Activated CD4-positive, alpha-beta memory T cell treated with anti-CD3 and anti-CD28 coated beads for 36 hours (primary cell): ENCODE results near the gene TOMM34. TPM values are rescaled to one million over a fixed set of nuclear protein-coding genes. Genes with fewer than 3 reads are reported as not detected.

Source experiments
- CTCF ChIA-PET: fragments of 350-600 bp; sonication (Branson Sonifier 250); formaldehyde crosslinking; loops from one replicate; lab custom pipeline; 2021; ENCODE audit warnings: antibody characterized with exemption, inconsistent platforms; lab: Charles Lee
- POLR2A ChIA-PET: fragments of 350-600 bp; sonication (Branson Sonifier 250); formaldehyde crosslinking; loops from one replicate; lab custom pipeline; 2021; ENCODE audit warnings: antibody characterized with exemption; lab: Charles Lee
- DNase-seq: peaks from one replicate; pipeline ENCODE4 v3.0.0-alpha.2; 2020
- H3K27ac Mint-ChIP-seq: one replicate; pipeline ENCODE4 v1.8.0; 2021; ENCODE audit warnings: mixed read lengths
- H3K27me3 Mint-ChIP-seq: one replicate; pipeline ENCODE4 v1.8.0; 2021; ENCODE audit warnings: mixed read lengths
- H3K36me3 Mint-ChIP-seq: one replicate; pipeline ENCODE4 v1.8.0; 2021; ENCODE audit warnings: mixed read lengths
- H3K4me1 Mint-ChIP-seq: one replicate; pipeline ENCODE4 v1.8.0; 2021; ENCODE audit warnings: low read depth, mixed read lengths
- H3K4me3 Mint-ChIP-seq: one replicate; pipeline ENCODE4 v1.8.0; 2021; ENCODE audit warnings: mild to moderate bottlenecking, mixed read lengths
- H3K9me3 Mint-ChIP-seq: one replicate; pipeline ENCODE4 v1.8.0; 2021; ENCODE audit warnings: mixed read lengths
- intact Hi-C: fragments of 100-400 bp; cut with micrococcal nuclease; formaldehyde crosslinking; loops from one replicate; pipeline ENCODE4 v1.15.1; 2023
- total RNA-seq, 2 experiments: library from RNA; stranded (reverse); gene quantifications; one replicate each; pipeline ENCODE4 v1.2.3, GENCODE V29; 2021

TOMM34 gene
- total RNA-seq, 2 experiments from 2014 or later, result 56.3 to 58.4 TPM

DNA sequence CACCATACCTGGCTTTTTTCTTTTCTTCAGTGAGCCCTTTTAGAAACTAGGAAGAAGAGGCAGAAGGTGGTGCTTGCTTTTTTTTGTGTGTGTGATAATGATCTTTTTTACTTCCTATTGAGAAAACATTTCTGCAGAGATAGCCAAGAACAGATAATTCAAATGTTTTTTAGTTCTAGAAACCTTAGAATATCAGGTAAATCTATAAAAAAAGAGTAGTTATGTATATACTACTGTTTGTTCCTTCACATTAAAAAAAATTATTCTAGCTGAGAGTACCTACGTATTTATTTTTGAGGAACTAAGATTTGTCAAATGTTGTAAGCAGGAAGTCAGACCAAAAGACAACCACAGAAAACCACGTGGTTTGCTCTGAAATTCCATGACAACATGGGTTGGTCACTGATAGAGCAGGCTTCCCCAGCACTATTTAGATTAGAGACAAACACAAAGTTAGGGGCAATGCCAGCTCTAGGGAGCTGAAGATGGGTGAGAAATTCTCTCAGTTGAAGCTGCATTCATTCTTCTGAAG is 19.0 kb upstream of the TOMM34 start:
- POLR2A ChIA-PET, result interaction anchor here (0.6 to 3.1 kb wide), 6 partner anchors 8 to 19 kb away, joined by 3 to 12 read pairs (median 4); partner anchors contain the start of genes STK4 and TOMM34

DNA sequence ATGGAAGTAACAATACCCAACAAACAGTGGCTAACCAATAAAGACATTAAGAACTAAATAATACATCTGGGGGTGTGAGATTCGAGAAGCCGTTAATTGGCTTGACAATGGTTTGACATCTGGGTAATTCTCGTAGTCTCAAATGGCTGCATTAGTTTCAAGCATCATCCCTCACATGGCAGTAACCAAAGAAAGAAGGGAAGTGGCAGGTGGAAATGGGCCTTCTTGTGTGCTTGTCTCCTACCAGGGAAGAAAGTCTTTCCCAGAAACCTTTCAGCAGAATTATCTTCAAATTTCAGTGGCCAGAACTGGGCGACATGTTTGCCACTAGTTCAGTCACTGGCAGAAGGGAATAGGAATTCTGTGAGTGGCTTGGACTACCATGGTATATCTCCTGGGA is 16.5 kb upstream of the TOMM34 start:
- intact Hi-C loops, result no loop called here
- POLR2A ChIA-PET, result interaction anchor here (1.0 to 3.1 kb wide), 2 partner anchors 10 to 17 kb away, joined by 4 to 12 read pairs; partner anchors contain the start of genes STK4 and TOMM34

More for the DNA sequence above, 19.0 kb upstream of the TOMM34 start:
- intact Hi-C loops, result loop anchor here (1.0 kb wide), 2 partner anchors 8 to 11 kb away; no protein-coding TSS in a partner anchor
- Mint-ChIP-seq H3K4me1 (peaks cover 79% of the 10 kb centered on the region), H3K4me3 (peak overlapping the region; percentile 50), H3K27me3 (no peaks in the 10 kb centered on the region), H3K36me3 (peaks cover 69% of the 10 kb centered on the region), H3K9me3 (no peaks in the 10 kb centered on the region), H3K27ac (peak overlapping the region; percentile 88)
- CTCF ChIA-PET, result interaction anchor here (1.0 to 2.2 kb wide), 3 partner anchors 11 to 315 kb away, joined by 3 to 10 read pairs (median 4); no protein-coding TSS in a partner anchor
- DNase-seq, result peak; percentile 77

DNA sequence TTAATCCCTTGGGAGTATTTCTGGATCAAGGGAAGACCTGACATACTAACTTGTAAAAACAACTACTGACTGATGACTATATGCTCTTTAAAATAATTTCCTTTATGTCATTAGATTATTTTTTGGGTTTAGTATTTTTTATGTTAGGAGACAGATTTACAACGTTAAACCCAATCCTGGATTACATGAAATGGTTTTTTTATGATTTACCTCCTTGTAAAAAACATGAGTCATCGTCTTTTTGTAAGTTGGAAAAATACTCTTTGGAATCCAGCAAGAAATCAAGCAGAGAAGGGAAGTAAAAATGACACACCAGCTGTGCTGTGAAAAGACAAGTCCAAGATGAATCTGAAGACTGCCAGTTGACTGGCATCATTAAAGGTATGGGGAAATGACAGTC is 12.9 kb upstream of the TOMM34 start:
- POLR2A ChIA-PET, result no interaction called here

More for the DNA sequence above, 16.5 kb upstream of the TOMM34 start:
- no peaks in the 10 kb centered on the region for H3K9me3 Mint-ChIP-seq
- no peak overlapping the region for H3K4me3 Mint-ChIP-seq
- no peaks in the 10 kb centered on the region for H3K27me3 Mint-ChIP-seq
- peaks cover 82% of the 10 kb centered on the region for H3K4me1 Mint-ChIP-seq
- H3K36me3 Mint-ChIP-seq, result peaks cover 70% of the 10 kb centered on the region
- H3K27ac Mint-ChIP-seq, result peak overlapping the region; percentile 50
- CTCF ChIA-PET, result interaction anchor here (2.6 kb wide), 1 partner anchor 134 kb away, joined by 7 read pairs; no protein-coding TSS in a partner anchor
- no peak for DNase-seq

DNA sequence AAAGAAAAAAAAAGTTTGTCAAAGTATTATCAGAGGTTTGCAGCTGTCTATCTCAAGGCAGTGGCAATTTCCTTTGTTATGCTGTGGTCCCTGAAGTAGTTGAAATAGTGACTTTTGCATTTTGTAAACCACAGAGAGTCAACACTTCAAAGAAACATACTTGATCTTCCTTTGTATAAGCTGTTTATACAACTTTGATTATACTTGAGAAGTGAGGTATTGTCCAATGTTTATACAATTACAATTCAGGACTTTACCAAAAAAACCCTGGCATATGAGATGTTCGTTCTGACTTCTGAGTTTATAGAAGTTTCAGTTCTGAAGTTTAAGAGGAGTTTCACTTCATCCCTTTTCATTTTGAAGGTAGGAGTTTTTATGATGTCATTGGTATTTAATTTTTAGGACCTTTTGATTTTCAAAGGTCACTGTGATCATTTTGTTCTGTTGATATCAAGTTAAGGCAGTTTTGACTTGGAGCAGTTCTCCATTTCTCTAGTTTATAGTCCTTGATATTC is 10.1 kb upstream of the TOMM34 start:
- H3K27ac Mint-ChIP-seq, result peak overlapping the region; percentile 98
- no peaks in the 10 kb centered on the region for H3K27me3 Mint-ChIP-seq
- peak overlapping the region; percentile 71 for H3K4me3 Mint-ChIP-seq
- DNase-seq, result no peak
- H3K4me1 Mint-ChIP-seq, result peaks cover 64% of the 10 kb centered on the region
- intact Hi-C loops, result loop anchor here (2.0 kb wide), 1 partner anchor 59 kb away; no protein-coding TSS in a partner anchor
- POLR2A ChIA-PET, result interaction anchor here (0.6 to 2.8 kb wide), 5 partner anchors 11 to 81 kb away, joined by 3 to 34 read pairs (median 4); partner anchors contain the start of gene TOMM34
- CTCF ChIA-PET, result interaction anchor here (0.7 to 2.2 kb wide), 6 partner anchors 10 to 324 kb away, joined by 3 to 8 read pairs (median 4); partner anchors contain the start of gene TOMM34
- H3K36me3 Mint-ChIP-seq, result peaks cover 50% of the 10 kb centered on the region
- H3K9me3 Mint-ChIP-seq, result no peaks in the 10 kb centered on the region

More for the DNA sequence above, 12.9 kb upstream of the TOMM34 start:
- H3K9me3 Mint-ChIP-seq, result no peaks in the 10 kb centered on the region
- peaks cover 54% of the 10 kb centered on the region for H3K36me3 Mint-ChIP-seq
- intact Hi-C loops, result no loop called here
- CTCF ChIA-PET, result no interaction called here
- peak overlapping the region; percentile 72 for H3K27ac Mint-ChIP-seq
- H3K4me1 Mint-ChIP-seq, result peaks cover 82% of the 10 kb centered on the region
- DNase-seq, result no peak
- H3K27me3 Mint-ChIP-seq, result no peaks in the 10 kb centered on the region
- no peak overlapping the region for H3K4me3 Mint-ChIP-seq

DNA sequence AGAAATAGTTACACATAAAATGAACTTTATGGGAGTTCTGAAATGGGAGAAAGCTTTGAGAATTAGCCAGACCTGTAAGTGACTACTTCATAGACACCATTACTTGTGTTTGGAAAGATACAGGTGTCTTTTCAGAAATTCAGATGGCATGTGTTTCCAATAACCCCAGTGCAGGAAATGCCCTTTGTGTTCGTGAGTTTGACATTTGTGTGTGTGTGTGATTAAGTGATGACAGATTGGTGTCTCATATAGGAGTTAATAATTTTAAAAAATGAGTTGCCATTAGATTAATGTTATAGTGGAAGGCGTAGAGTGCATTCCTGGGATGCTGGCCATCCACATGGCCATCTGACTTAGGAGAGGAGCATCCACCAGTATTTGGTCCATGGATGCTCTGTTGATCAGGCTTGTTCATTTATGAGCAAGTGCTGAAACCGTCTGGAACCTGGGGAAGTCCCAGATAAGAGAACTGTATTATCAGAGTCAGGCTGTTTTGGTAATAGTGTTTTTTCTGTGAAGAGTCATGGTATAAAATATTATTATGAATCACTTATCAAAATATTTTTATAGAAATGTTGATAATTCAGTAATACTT is 9.2 kb upstream of the TOMM34 start:
- Mint-ChIP-seq H3K4me3 (peak overlapping the region; percentile 95), H3K36me3 (peaks cover 42% of the 10 kb centered on the region), H3K27me3 (no peaks in the 10 kb centered on the region), H3K9me3 (no peaks in the 10 kb centered on the region), H3K27ac (peak overlapping the region; percentile 99), H3K4me1 (peaks cover 57% of the 10 kb centered on the region)
- CTCF ChIA-PET, result interaction anchor here (1.0 kb wide), 2 partner anchors 8 to 10 kb away, joined by 3 to 4 read pairs; partner anchors contain the start of gene TOMM34
- intact Hi-C loops, result loop anchor here (5.0 kb wide), 3 partner anchors 128 to 447 kb away; partner anchors contain the start of genes KCNK15 and SERINC3
- POLR2A ChIA-PET, result interaction anchor here (0.7 to 2.3 kb wide), 3 partner anchors 10 to 60 kb away, joined by 4 to 17 read pairs (median 5); partner anchors contain the start of gene TOMM34
- DNase-seq, result peak; percentile 43

DNA sequence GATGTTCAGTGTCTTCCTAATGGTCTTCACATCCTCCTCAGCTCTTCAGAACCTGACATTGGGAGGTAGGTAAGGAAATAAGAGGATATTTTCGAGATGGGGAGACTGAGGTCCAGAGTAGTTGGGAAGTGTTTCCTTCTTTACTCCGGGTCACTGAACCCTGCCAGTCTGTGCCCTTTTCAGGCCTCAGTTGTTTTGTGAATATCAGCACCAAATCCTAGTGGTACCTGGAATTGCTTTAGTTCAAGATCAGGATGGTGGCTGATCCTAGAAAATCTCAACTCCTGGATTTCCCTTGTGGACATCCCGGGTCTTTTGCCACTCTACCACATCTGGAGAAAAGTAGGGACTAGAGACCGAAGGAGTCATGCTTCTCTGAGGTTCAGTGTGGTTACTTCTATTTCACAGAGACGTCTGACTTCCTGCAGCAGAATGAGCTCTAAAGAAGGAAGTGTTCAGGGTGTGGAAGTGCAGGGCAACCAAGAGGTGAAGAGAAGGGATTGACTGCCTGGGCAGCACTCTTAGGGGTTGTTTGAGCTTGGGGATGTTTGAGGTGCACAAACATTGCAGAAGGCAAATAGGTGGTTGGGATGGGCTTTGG is 7.1 kb upstream of the TOMM34 start:
- Mint-ChIP-seq H3K27ac (peak overlapping the region; percentile 99), H3K4me3 (peak overlapping the region; percentile 95), H3K9me3 (no peaks in the 10 kb centered on the region), H3K36me3 (peaks cover 26% of the 10 kb centered on the region), H3K27me3 (no peaks in the 10 kb centered on the region), H3K4me1 (peaks cover 57% of the 10 kb centered on the region)
- ChIA-PET CTCF (interaction anchor here (1.3 to 2.1 kb wide), 3 partner anchors 11 to 77 kb away, joined by 4 to 12 read pairs (median 4); no protein-coding TSS in a partner anchor), POLR2A (interaction anchor here (0.6 to 2.3 kb wide), 7 partner anchors 8 to 63 kb away, joined by 3 to 17 read pairs (median 4); partner anchors contain the start of gene TOMM34)
- DNase-seq, result peak; percentile 48
- intact Hi-C loops, result loop anchor here (1.0 to 5.0 kb wide), 6 partner anchors 8 to 445 kb away; partner anchors contain the start of genes KCNK15, PABPC1L, SERINC3 and YWHAB

DNA sequence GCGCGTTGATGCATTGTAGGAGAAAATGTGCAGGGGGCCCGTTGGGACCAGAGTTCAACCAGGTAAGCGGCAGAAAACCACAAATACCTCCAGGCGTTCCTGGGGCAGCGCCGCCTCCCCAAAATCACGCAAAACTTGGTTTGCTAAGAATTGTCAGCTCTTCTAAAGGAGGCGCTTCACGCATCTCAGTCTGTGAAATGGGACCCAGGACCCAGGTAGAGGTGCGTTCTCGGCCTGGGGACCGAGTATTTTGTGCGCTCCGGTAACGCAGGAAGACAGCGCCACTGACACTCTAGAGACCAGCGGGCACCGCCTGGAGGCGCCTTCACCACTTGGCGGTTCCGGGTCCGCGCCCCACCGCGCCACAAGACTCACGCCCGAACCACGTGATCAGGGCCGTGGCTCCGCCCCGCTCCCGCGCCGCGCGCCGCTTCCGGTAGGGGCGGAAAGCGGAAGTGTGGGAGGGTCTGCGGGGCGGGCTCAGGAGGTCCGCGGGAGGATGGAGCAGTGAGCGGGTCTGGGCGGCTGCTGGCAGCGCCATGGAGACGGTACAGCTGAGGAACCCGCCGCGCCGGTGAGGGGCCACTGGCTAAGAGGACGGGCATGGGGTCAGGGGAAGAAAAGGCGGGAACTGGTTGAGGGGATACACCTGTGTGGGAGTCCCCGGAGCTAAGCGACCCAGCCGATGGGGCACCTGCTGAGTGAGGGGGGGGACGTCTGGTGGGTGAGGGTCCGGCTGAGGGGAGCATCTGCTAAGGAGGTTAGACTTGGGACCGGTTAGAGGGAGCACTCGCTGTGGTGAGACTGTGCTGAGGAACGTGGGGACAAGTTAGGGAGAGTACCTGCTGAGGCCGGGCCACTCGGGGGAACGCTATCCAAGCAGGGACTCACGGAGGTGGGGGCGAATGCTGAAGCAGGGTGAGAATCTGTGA is 6.1 kb upstream of the TOMM34 start, which contains the start of gene STK4:
STK4 (plus strand) TSS at position 483 of the 932 bp plus-strand sequence; CDS start at position 540, 57 bp downstream.
- POLR2A ChIA-PET, result interaction anchor here (0.8 to 2.3 kb wide), 7 partner anchors 10 to 53 kb away, joined by 3 to 11 read pairs (median 3); no protein-coding TSS in a partner anchor
- intact Hi-C loops, result loop anchor here (2.0 to 5.0 kb wide), 5 partner anchors 55 to 444 kb away; partner anchors contain the start of genes KCNK15, PABPC1L, SERINC3 and YWHAB
- peak; percentile 97 for DNase-seq
- CTCF ChIA-PET, result interaction anchor here (0.9 to 2.1 kb wide), 5 partner anchors 12 to 86 kb away, joined by 3 to 12 read pairs (median 4); no protein-coding TSS in a partner anchor
- Mint-ChIP-seq H3K27me3 (no peaks in the 10 kb centered on the region), H3K4me1 (peaks cover 58% of the 10 kb centered on the region), H3K27ac (peak within 1 kb of the TSS; percentile 99), H3K9me3 (no peaks in the 10 kb centered on the region), H3K36me3 (peaks cover 23% of the 10 kb centered on the region), H3K4me3 (peak within 1 kb of the TSS; percentile 95)

DNA sequence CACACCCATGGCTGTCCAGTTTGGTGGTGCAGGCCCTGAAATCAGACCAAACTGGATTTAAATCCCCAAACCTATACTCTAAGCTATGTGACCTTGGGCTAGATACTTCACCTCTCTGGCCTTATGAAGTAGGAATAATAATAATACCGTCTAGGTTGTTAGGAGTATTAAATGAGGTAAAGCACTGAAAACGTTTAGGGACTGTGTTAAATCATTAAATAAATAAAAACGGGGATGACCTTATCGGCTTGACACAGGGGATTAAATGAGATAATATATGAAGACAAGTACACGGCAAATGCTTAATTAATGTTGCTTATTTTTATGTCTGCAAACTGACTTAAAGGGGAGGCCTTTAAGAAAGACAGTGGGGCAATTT is 5.4 kb upstream of the TOMM34 start:
- Mint-ChIP-seq H3K4me3 (peak overlapping the region; percentile 95), H3K9me3 (no peaks in the 10 kb centered on the region), H3K27me3 (no peaks in the 10 kb centered on the region), H3K27ac (peak overlapping the region; percentile 99), H3K4me1 (peaks cover 58% of the 10 kb centered on the region), H3K36me3 (peaks cover 22% of the 10 kb centered on the region)
- intact Hi-C loops, result loop anchor here (2.0 to 5.0 kb wide), 5 partner anchors 55 to 443 kb away; partner anchors contain the start of genes KCNK15, PABPC1L, SERINC3 and YWHAB
- DNase-seq, result no peak
- CTCF ChIA-PET, result interaction anchor here (0.9 to 1.6 kb wide), 2 partner anchors 15 to 87 kb away, joined by 3 to 5 read pairs; no protein-coding TSS in a partner anchor
- POLR2A ChIA-PET, result interaction anchor here (0.8 to 2.3 kb wide), 6 partner anchors 13 to 55 kb away, joined by 3 to 11 read pairs (median 3); no protein-coding TSS in a partner anchor

DNA sequence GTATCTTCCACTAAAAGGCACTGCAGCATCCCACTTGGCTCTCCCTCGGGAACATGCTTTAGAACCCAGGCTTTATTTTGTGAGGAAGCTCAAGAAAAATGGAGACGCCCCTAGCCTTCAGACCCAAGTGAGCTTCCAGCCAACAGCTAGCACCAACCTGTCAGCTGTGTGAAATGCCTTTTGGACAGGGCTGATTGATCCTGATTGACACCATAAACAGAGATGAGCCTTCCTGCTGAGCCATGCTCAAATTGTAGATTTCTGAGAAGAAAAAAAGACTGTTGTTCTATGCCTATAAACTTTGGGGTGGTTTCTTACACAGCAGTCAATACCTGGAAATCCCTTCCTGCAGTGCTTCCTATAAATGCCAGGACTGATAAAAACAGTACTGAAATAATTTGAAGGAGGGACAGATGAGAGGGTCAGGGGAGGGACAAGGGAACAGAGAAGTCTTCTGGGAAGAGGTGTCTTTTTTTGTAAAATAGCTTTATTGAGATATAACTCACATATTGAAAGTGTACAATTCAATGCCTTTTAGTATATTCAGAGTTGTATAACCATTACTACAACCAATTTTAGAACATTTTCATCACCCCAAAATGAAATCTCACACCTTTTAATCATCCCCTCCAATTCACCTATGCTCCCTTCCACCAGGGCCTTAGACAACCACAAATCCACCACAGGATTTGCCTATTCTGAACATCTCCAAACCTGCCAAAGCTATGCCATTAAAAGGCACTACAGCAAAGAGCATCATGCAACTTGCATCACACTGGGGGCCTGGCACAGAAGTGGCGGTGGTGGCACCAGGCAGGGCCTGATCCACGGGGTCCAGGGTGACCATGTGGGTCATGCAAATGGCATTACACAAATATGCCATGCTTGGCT is 3.4 kb upstream of the TOMM34 start:
- intact Hi-C loops, result no loop called here
- CTCF ChIA-PET, result interaction anchor here (0.7 to 1.6 kb wide), 4 partner anchors 17 to 133 kb away, joined by 3 to 5 read pairs (median 4); no protein-coding TSS in a partner anchor
- peak overlapping the region; percentile 62 for H3K27ac Mint-ChIP-seq
- peaks cover 54% of the 10 kb centered on the region for H3K4me1 Mint-ChIP-seq
- H3K4me3 Mint-ChIP-seq, result no peak overlapping the region
- peaks cover 30% of the 10 kb centered on the region for H3K36me3 Mint-ChIP-seq
- no peak for DNase-seq
- no peaks in the 10 kb centered on the region for H3K9me3 Mint-ChIP-seq
- H3K27me3 Mint-ChIP-seq, result no peaks in the 10 kb centered on the region
- POLR2A ChIA-PET, result interaction anchor here (0.8 kb wide), 1 partner anchor 10 kb away, joined by 3 read pairs; no protein-coding TSS in a partner anchor
